Tibial nerve (tissue), 4 donors: ENCODE data around the gene TGFB2.

Experiments
- EP300 ChIP-seq, 2 donors: sonication (generic); formaldehyde crosslinking; IDR thresholded peaks; one replicate each; pipeline ENCODE4 v1.6.1; 2017; ENCODE audit warnings: antibody characterized with exemption in 2 of 2, mild to moderate bottlenecking in 1 of 2
- TF ChIP-seq, protein P1 (sequence below), 5 experiments: fragments of 200-600 bp in 3 of 5; fragments of 450-650 bp in 2 of 5; sonication (generic) in 3 of 5; IDR thresholded peaks; one replicate each; pipeline ENCODE4 v1.5.1; 2016 to 2019; ENCODE audit warnings: antibody characterized with exemption in 5 of 5, mild to moderate bottlenecking in 3 of 5, moderate library complexity in 2 of 5

GRCh38 chr1:218347336-218347722 lies 2.2 kb downstream of the TGFB2 start:
- TF ChIP-seq, protein P1, sequence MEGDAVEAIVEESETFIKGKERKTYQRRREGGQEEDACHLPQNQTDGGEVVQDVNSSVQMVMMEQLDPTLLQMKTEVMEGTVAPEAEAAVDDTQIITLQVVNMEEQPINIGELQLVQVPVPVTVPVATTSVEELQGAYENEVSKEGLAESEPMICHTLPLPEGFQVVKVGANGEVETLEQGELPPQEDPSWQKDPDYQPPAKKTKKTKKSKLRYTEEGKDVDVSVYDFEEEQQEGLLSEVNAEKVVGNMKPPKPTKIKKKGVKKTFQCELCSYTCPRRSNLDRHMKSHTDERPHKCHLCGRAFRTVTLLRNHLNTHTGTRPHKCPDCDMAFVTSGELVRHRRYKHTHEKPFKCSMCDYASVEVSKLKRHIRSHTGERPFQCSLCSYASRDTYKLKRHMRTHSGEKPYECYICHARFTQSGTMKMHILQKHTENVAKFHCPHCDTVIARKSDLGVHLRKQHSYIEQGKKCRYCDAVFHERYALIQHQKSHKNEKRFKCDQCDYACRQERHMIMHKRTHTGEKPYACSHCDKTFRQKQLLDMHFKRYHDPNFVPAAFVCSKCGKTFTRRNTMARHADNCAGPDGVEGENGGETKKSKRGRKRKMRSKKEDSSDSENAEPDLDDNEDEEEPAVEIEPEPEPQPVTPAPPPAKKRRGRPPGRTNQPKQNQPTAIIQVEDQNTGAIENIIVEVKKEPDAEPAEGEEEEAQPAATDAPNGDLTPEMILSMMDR (IDR thresholded peaks at IDR 0.05) = no peak
- no peak for TF ChIP-seq EP300 (IDR thresholded peaks at IDR 0.05)
